HG03354 (cell line): ENCODE data around the gene C2CD5.

Experiments
- ATAC-seq: cut with Tn5 transposase; IDR thresholded peaks from one replicate; pipeline ENCODE4 v1.9.1; 2021; ENCODE audit warnings: mild to moderate bottlenecking; ENCODE audit not compliant: unreplicated experiment, poor library complexity, severe bottlenecking

The C2CD5 gene

GRCh38 chr12:22437031-22437806 lies 107.1 kb downstream of the C2CD5 start:
- ATAC-seq = no peak

- no peak for ATAC-seq
Measured at GRCh38 chr12:22435583-22435982, 108.8 kb downstream of the C2CD5 start.

GRCh38 chr12:22431693-22432251 lies 112.6 kb downstream of the C2CD5 start:
- ATAC-seq = no peak

GRCh38 chr12:22416801-22417200 lies 127.5 kb downstream of the C2CD5 start:
- no peak for ATAC-seq

GRCh38 chr12:22415342-22416309 lies 128.7 kb downstream of the C2CD5 start:
- ATAC-seq = no peak

- no peak for ATAC-seq
Measured at GRCh38 chr12:22414742-22415141, 129.6 kb downstream of the C2CD5 start.

- ATAC-seq = no peak
Measured at GRCh38 chr12:22413592-22413991, 130.8 kb downstream of the C2CD5 start.

- ATAC-seq = no peak
Measured at GRCh38 chr12:22412581-22412980, 131.8 kb downstream of the C2CD5 start.

- ATAC-seq = no peak
Measured at GRCh38 chr12:22410486-22410885, 133.9 kb downstream of the C2CD5 start.

GRCh38 chr12:22409377-22410164 lies 134.8 kb downstream of the C2CD5 start:
- ATAC-seq = peak; percentile 86

- ATAC-seq = no peak
Measured at GRCh38 chr12:22408610-22409376, 135.5 kb downstream of the C2CD5 start.

- ATAC-seq = no peak
Measured at GRCh38 chr12:22407397-22407796, 136.9 kb downstream of the C2CD5 start.

GRCh38 chr12:22406627-22407026 lies 137.7 kb downstream of the C2CD5 start:
- peak; percentile 59 for ATAC-seq

GRCh38 chr12:22399464-22400180 lies 144.7 kb downstream of the C2CD5 start:
- no peak for ATAC-seq
